ENCODE data around the gene DYSF. TPM values are rescaled to one million over a fixed set of nuclear protein-coding genes. Genes with fewer than 3 reads are reported as not detected.
"Not testable (repeated sequence)": the region's sequence is repeated elsewhere in the genome, so short reads cannot be mapped to it uniquely, and the experiment has no call there.

DYSF gene
- 1 to 10 TPM in 3 of 4 donors, under 1 TPM in 1; 0.67 to 5.0 (median 3.2) TPM for polyA plus RNA-seq
- long read RNA-seq, donor 1 = 0 reads
- long read RNA-seq, donor 2 = 0 reads
- long read RNA-seq, donor 3 = 0 reads
- long read RNA-seq, donor 4 = 0 reads
- long read RNA-seq, donor 5 = 0 reads
- long read RNA-seq, donor 6 = 0 reads
- long read RNA-seq, donor 7 = 0 reads
- long read RNA-seq, donor 8 = 0 reads
- long read RNA-seq, donor 9 = 0 reads
- long read RNA-seq, donor 10 = 0 reads

DNA sequence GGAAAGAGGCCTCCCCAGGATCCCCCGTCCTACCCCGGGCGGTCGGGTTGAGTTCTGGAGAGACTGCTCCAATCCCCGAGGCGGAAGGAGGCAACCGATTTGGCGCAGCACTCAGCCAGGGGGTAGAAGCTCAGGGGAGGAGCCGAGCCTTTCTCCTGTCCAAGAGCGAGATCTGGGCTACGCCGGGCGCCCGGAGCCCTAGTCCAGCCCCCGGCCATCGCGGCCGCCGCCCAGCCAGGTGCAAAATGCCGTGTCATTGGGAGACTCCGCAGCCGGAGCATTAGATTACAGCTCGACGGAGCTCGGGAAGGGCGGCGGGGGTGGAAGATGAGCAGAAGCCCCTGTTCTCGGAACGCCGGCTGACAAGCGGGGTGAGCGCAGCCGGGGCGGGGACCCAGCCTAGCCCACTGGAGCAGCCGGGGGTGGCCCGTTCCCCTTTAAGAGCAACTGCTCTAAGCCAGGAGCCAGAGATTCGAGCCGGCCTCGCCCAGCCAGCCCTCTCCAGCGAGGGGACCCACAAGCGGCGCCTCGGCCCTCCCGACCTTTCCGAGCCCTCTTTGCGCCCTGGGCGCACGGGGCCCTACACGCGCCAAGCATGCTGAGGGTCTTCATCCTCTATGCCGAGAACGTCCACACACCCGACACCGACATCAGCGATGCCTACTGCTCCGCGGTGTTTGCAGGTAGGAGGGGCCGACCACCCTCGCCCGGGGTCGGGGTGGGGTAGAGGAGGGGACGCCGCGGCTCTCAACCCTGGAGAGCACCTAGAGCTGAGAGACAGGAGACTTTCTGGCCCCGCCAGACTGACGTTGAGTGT is at the start of gene DYSF:
Gene DYSF (plus strand): TSS at position 158 of the 817 bp plus-strand sequence.
- H3K36me3 ChIP-seq (ENCODE audit: control insufficient read depth in 3 of 3, insufficient read depth in 2 of 3, low read depth in 1 of 3, low read length in 3 of 3) = no peaks in the 10 kb centered on the region
- no peaks in the 10 kb centered on the region for H3K9me3 ChIP-seq (ENCODE audit: control insufficient read depth in 2 of 2, insufficient read depth in 1 of 2, low read depth in 1 of 2, low read length in 1 of 2)
- H3K27me3 ChIP-seq (ENCODE audit: control insufficient read depth in 3 of 3, insufficient read depth in 3 of 3, low read length in 3 of 3) = peaks cover 3 to 43% (median 12%) of the 10 kb centered on the region in 3 donors
- FAIRE-seq (no peak), DNase-seq (peak; percentile 16 to 43)
- WGBS, 3 donors = 2 to 3% (median 2%) methylated on average over 64 to 66 of the region's 66 CpGs
- H3K4me1 ChIP-seq (ENCODE audit: control insufficient read depth in 3 of 3, insufficient read depth in 2 of 3, low read depth in 1 of 3, low read length in 2 of 3) = peaks cover 0 to 7% (median 0%) of the 10 kb centered on the region in 3 donors
- peak within 1 kb of the TSS in 1 of 3 donors; percentile 49 for H3K27ac ChIP-seq (ENCODE audit: low read depth in 1 of 3, low read length in 2 of 3)
- H3K4me3 ChIP-seq (ENCODE audit: low read depth in 1 of 3, low read length in 3 of 3) = peak within 1 kb of the TSS; percentile 17 to 35 (median 22)

DNA sequence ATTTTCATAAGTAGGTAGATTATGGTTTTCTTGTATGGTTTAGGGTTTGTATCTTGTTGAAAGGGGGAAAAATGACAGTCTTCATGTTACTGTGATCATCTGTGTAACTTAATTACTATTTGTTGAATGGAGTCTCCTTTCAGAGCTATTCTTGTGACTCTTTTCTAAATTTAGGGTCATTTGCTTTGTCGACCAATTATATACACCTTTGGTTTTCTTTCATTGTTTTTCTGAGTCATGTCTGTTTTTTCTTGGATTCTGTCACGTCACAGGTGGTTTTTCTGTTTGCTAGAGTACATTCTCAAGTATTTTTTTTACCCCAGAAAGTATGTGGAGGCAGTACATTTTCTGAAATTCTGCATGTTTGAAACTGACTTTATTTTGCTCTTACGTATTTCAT is 43.8 kb upstream of the DYSF start:
- WGBS, 3 donors = 86 to 90% (median 89%) methylated on average over 3 of the region's 3 CpGs
- FAIRE-seq (no peak), DNase-seq (no peak)
- peaks cover 3 to 7% (median 5%) of the 10 kb centered on the region in 3 donors for H3K36me3 ChIP-seq (ENCODE audit: control insufficient read depth in 3 of 3, insufficient read depth in 2 of 3, low read depth in 1 of 3, low read length in 3 of 3)
- no peaks in the 10 kb centered on the region for H3K9me3 ChIP-seq (ENCODE audit: control insufficient read depth in 2 of 2, insufficient read depth in 1 of 2, low read depth in 1 of 2, low read length in 1 of 2)
- no peak overlapping the region for H3K27ac ChIP-seq (ENCODE audit: low read depth in 1 of 3, low read length in 2 of 3)
- no peaks in the 10 kb centered on the region for H3K4me1 ChIP-seq (ENCODE audit: control insufficient read depth in 3 of 3, insufficient read depth in 2 of 3, low read depth in 1 of 3, low read length in 2 of 3)
- no peaks in the 10 kb centered on the region for H3K27me3 ChIP-seq (ENCODE audit: control insufficient read depth in 3 of 3, insufficient read depth in 3 of 3, low read length in 3 of 3)
- H3K4me3 ChIP-seq (ENCODE audit: low read depth in 1 of 3, low read length in 3 of 3) = no peak overlapping the region

GRCh38 chr2:71410696-71411095 is 42.7 kb upstream of the DYSF start:
- DNase-seq (no peak), FAIRE-seq (no peak)
- H3K4me3 ChIP-seq (ENCODE audit: low read depth in 1 of 3, low read length in 3 of 3) = no peak overlapping the region
- no peaks in the 10 kb centered on the region for H3K27me3 ChIP-seq (ENCODE audit: control insufficient read depth in 3 of 3, insufficient read depth in 3 of 3, low read length in 3 of 3)
- H3K27ac ChIP-seq (ENCODE audit: low read depth in 1 of 3, low read length in 2 of 3) = no peak overlapping the region
- 80 to 100% (median 98%) methylated on average over 3 to 4 of the region's 4 CpGs for WGBS, 3 donors
- H3K4me1 ChIP-seq (ENCODE audit: control insufficient read depth in 3 of 3, insufficient read depth in 2 of 3, low read depth in 1 of 3, low read length in 2 of 3) = no peaks in the 10 kb centered on the region
- peaks cover 3 to 7% (median 4%) of the 10 kb centered on the region in 3 donors for H3K36me3 ChIP-seq (ENCODE audit: control insufficient read depth in 3 of 3, insufficient read depth in 2 of 3, low read depth in 1 of 3, low read length in 3 of 3)
- H3K9me3 ChIP-seq (ENCODE audit: control insufficient read depth in 2 of 2, insufficient read depth in 1 of 2, low read depth in 1 of 2, low read length in 1 of 2) = no peaks in the 10 kb centered on the region

- H3K9me3 ChIP-seq (ENCODE audit: control insufficient read depth in 2 of 2, insufficient read depth in 1 of 2, low read depth in 1 of 2, low read length in 1 of 2); H3K4me3 ChIP-seq (ENCODE audit: low read depth in 1 of 3, low read length in 3 of 3); DNase-seq; H3K36me3 ChIP-seq (ENCODE audit: control insufficient read depth in 3 of 3, insufficient read depth in 2 of 3, low read depth in 1 of 3, low read length in 3 of 3); H3K4me1 ChIP-seq (ENCODE audit: control insufficient read depth in 3 of 3, insufficient read depth in 2 of 3, low read depth in 1 of 3, low read length in 2 of 3); FAIRE-seq; H3K27me3 ChIP-seq (ENCODE audit: control insufficient read depth in 3 of 3, insufficient read depth in 3 of 3, low read length in 3 of 3): not testable (repeated sequence)
- WGBS, 3 donors = 0 to 55% (median 21%) methylated on average over 5 to 7 of the region's 15 CpGs
- H3K27ac ChIP-seq (ENCODE audit: low read depth in 1 of 3, low read length in 2 of 3) = peak overlapping the region in 1 of 3 donors; percentile 44
Measured at GRCh38 chr2:71416866-71417265, 36.5 kb upstream of the DYSF start.

GRCh38 chr2:71417300-71418202 is 35.8 kb upstream of the DYSF start:
- no peak for FAIRE-seq

DNA sequence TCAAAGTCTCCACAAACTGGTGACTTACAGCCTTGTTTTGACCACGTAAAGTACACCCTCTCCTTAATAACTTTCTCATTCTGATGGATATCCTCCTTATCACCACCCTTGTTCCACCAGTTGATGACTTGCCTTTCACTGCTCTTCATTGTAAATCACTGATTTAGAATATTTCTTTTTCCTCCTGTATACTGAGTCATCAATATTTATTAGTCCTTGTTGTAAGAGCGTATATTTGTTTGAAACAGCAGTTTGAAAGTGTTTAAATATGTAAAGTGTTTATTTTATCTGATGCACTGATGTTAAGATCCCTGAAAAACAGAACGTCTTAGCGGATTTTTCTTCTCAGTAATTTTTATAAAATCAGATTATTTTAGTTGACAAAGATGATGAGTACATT is 34.2 kb upstream of the DYSF start:
- 78 to 91% (median 88%) methylated on average over 4 of the region's 4 CpGs for WGBS, 3 donors
- DNase-seq (no peak), FAIRE-seq (no peak)
- H3K4me3 ChIP-seq (ENCODE audit: low read depth in 1 of 3, low read length in 3 of 3) = no peak overlapping the region
- peaks cover 0 to 4% (median 0%) of the 10 kb centered on the region in 3 donors for H3K4me1 ChIP-seq (ENCODE audit: control insufficient read depth in 3 of 3, insufficient read depth in 2 of 3, low read depth in 1 of 3, low read length in 2 of 3)
- no peaks in the 10 kb centered on the region for H3K27me3 ChIP-seq (ENCODE audit: control insufficient read depth in 3 of 3, insufficient read depth in 3 of 3, low read length in 3 of 3)
- H3K36me3 ChIP-seq (ENCODE audit: control insufficient read depth in 3 of 3, insufficient read depth in 2 of 3, low read depth in 1 of 3, low read length in 3 of 3) = peaks cover 0 to 9% (median 2%) of the 10 kb centered on the region in 3 donors
- no peaks in the 10 kb centered on the region for H3K9me3 ChIP-seq (ENCODE audit: control insufficient read depth in 2 of 2, insufficient read depth in 1 of 2, low read depth in 1 of 2, low read length in 1 of 2)
- no peak overlapping the region for H3K27ac ChIP-seq (ENCODE audit: low read depth in 1 of 3, low read length in 2 of 3)

More at GRCh38 chr2:71417300-71418202, 35.8 kb upstream of the DYSF start:
- 1 to 25% (median 20%) methylated on average over 6 to 7 of the region's 16 CpGs for WGBS, 3 donors
- no peaks in the 10 kb centered on the region for H3K9me3 ChIP-seq (ENCODE audit: control insufficient read depth in 2 of 2, insufficient read depth in 1 of 2, low read depth in 1 of 2, low read length in 1 of 2)
- peak overlapping the region in 1 of 3 donors; percentile 21 for H3K4me3 ChIP-seq (ENCODE audit: low read depth in 1 of 3, low read length in 3 of 3)
- DNase-seq = peak in 1 of 2 donors; percentile 51
- peak overlapping the region in 1 of 3 donors; percentile 81 for H3K27ac ChIP-seq (ENCODE audit: low read depth in 1 of 3, low read length in 2 of 3)
- no peaks in the 10 kb centered on the region for H3K36me3 ChIP-seq (ENCODE audit: control insufficient read depth in 3 of 3, insufficient read depth in 2 of 3, low read depth in 1 of 3, low read length in 3 of 3)
- peaks cover 0 to 4% (median 0%) of the 10 kb centered on the region in 3 donors for H3K4me1 ChIP-seq (ENCODE audit: control insufficient read depth in 3 of 3, insufficient read depth in 2 of 3, low read depth in 1 of 3, low read length in 2 of 3)
- no peaks in the 10 kb centered on the region for H3K27me3 ChIP-seq (ENCODE audit: control insufficient read depth in 3 of 3, insufficient read depth in 3 of 3, low read length in 3 of 3)

DNA sequence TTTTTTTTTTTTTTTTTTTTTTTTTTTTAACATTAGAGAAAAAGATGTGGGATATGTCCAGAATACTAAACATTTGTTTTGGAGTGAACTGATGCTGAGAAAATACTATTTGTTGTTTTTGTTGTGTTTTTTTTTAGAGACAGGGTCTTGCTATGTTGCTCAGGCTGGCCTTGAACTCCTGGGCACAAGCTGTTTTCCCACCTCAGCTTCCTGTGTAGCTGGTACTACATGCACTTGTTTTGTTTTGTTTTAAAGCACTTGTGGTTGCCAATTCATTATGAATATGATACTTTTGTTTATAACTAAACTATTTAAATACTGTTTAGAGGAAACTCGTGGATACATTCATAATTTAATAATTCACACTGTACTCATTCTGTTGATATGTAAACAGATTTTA is 33.4 kb upstream of the DYSF start:
- DNase-seq (no peak), FAIRE-seq (no peak)
- Histone ChIP-seq H3K4me3 (ENCODE audit: low read depth in 1 of 3, low read length in 3 of 3) (no peak overlapping the region), H3K27me3 (ENCODE audit: control insufficient read depth in 3 of 3, insufficient read depth in 3 of 3, low read length in 3 of 3) (no peaks in the 10 kb centered on the region), H3K9me3 (ENCODE audit: control insufficient read depth in 2 of 2, insufficient read depth in 1 of 2, low read depth in 1 of 2, low read length in 1 of 2) (no peaks in the 10 kb centered on the region), H3K4me1 (ENCODE audit: control insufficient read depth in 3 of 3, insufficient read depth in 2 of 3, low read depth in 1 of 3, low read length in 2 of 3) (peaks cover 0 to 4% (median 0%) of the 10 kb centered on the region in 3 donors), H3K27ac (ENCODE audit: low read depth in 1 of 3, low read length in 2 of 3) (no peak overlapping the region), H3K36me3 (ENCODE audit: control insufficient read depth in 3 of 3, insufficient read depth in 2 of 3, low read depth in 1 of 3, low read length in 3 of 3) (peaks cover 0 to 11% (median 2%) of the 10 kb centered on the region in 3 donors)
- WGBS, 3 donors = 53 to 85% (median 74%) methylated on average over 1 of the region's 1 CpG

DNA sequence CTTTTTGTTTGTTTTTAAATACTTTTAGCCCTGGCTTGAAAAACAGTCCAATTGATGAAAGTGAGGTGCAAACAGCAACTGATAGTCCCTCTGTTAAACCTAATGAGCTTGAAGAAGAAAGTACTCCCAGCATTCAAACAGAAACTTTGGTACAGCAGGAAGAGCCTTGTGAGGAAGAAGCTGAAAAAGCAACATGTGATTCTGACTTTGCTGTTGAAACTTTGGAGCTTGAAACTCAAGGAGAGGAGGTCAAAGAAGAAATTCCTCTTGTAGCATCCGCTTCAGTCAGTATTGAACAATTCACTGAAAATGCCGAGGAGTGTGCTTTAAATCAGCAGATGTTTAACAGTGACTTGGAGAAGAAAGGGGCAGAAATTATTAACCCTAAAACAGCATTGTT is 30.6 kb upstream of the DYSF start:
- Histone ChIP-seq H3K27ac (ENCODE audit: low read depth in 1 of 3, low read length in 2 of 3) (no peak overlapping the region), H3K9me3 (ENCODE audit: control insufficient read depth in 2 of 2, insufficient read depth in 1 of 2, low read depth in 1 of 2, low read length in 1 of 2) (no peaks in the 10 kb centered on the region), H3K36me3 (ENCODE audit: control insufficient read depth in 3 of 3, insufficient read depth in 2 of 3, low read depth in 1 of 3, low read length in 3 of 3) (peaks cover 3 to 19% (median 4%) of the 10 kb centered on the region in 3 donors), H3K4me1 (ENCODE audit: control insufficient read depth in 3 of 3, insufficient read depth in 2 of 3, low read depth in 1 of 3, low read length in 2 of 3) (peaks cover 0 to 1% (median 0%) of the 10 kb centered on the region in 3 donors), H3K27me3 (ENCODE audit: control insufficient read depth in 3 of 3, insufficient read depth in 3 of 3, low read length in 3 of 3) (no peaks in the 10 kb centered on the region), H3K4me3 (ENCODE audit: low read depth in 1 of 3, low read length in 3 of 3) (no peak overlapping the region)
- no peak for FAIRE-seq
- no peak for DNase-seq
- WGBS, 3 donors = 76 to 93% (median 90%) methylated on average over 2 of the region's 2 CpGs
